Stimulated activated CD8-positive, alpha-beta memory T cell treated with anti-CD3 and anti-CD28 coated beads, Interleukin-2, amount 100 ng/mL, for 1 hour (primary cell): ENCODE data around the gene PNMT.

Source experiments
- DNase-seq, 2 donors: peaks; one replicate each; pipeline ENCODE4 v3.0.0-alpha.2; 2020; ENCODE audit warnings: low read depth in 2 of 2

Gene PNMT

DNA sequence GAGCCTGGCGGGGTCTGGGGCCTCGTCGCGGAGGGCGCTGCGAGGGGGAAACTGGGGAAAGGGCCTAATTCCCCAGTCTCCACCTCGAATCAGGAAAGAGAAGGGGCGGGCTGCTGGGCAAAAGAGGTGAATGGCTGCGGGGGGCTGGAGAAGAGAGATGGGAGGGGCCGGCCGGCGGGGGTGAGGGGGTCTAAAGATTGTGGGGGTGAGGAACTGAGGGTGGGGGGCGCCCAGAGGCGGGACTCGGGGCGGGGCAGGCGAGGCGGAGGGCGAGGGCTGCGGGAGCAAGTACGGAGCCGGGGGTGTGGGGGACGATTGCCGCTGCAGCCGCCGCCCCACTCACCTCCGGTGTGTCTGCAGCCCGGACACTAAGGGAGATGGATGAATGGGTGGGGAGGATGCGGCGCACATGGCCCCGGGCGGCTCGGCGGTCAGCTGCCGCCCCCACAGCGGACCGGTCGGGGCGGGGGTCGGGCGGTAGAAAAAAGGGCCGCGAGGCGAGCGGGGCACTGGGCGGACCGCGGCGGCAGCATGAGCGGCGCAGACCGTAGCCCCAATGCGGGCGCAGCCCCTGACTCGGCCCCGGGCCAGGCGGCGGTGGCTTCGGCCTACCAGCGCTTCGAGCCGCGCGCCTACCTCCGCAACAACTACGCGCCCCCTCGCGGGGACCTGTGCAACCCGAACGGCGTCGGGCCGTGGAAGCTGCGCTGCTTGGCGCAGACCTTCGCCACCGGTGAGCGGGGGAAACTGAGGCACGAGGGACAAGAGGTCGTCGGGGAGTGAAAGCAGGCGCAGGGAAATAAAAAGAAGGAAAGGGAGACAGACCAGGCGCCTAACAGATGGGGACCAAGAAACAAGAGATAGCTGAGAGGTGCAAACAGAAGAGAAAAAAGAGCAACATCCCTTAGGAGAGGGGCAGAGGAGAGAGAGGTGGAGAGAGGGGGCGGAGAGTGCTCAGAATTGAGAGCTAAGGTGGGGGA, at the start of gene PNMT:
Gene PNMT, plus strand, starts transcription at position 509 of the 980 bp plus-strand sequence. Its CDS starts 23 bp downstream, at position 532.
- peak; percentile 20 to 47 for DNase-seq

- DNase-seq: no peak
Observed at GRCh38 chr17:39618956-39619785, 49.1 kb upstream of the PNMT start.

GRCh38 chr17:39619786-39620101, 48.5 kb upstream of the PNMT start:
- no peak for DNase-seq

DNA sequence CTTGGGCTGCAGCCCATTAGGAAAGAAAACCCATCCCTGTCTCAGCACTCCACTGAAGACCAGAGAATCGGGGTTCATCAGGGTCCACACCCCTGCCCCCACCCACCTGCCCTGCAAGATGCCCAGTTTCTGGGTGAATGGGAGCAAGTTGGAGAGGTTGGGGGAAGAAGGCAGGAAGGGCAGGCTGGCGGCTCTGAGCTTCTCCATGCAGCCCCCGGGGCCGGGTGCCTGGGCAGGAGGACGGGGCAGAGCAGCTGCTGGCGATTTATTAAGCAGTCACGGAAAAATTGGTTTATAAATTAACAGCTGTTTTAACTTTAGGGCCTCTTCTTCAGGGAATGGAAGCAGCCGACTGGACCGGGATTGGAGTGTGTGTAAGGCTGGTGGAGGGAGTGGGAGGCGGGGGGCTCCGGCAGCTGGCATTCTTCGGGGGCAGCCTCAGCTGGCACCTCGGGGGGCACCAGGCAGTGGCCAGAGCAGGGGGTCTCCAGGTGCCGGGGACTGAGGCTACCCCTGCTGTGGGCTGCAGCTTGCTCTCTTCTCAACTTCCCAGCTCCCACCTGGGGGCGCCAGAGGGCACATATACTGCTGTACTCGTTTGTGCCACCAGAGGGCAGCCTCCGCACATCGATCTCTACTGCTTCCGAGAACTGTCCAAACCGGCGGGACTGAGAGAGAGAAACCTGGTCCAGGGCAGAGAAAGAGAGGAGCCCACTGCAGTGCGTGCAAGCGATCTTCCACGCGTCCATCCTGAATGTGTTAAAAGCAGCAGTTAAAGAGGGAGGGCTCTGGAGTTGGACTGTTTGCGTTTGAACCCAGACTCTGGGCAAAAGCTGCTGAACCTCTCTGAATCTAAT, 46.5 kb upstream of the PNMT start:
- DNase-seq: peak; percentile 82 to 83

GRCh38 chr17:39622380-39623006, 45.8 kb upstream of the PNMT start:
- no peak for DNase-seq

- peak; percentile 74 for DNase-seq
Observed at GRCh38 chr17:39623356-39623950, 44.8 kb upstream of the PNMT start.

DNA sequence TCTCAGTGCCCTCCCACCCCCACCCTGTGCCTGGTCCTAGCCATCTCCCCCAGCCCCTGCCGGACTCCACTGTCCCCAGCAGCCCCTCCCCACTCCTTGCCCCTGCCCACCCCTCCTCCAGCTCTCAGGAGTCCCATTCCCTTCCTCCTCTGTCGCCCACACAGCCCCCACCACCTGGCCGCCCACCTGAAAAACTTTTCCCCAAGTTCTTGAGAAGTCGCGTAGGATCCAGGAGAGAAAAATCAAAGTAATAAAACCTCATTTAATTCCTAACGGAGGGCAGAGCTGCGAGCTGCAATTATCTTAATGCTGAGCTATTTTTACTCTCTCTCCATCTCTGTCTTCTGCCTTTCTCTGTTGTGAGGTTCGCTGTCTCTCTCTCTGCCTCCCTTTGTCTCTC, 43.9 kb upstream of the PNMT start:
- no peak for DNase-seq

- no peak for DNase-seq
Observed at GRCh38 chr17:39625198-39625785, 43.0 kb upstream of the PNMT start.

- DNase-seq: no peak
Observed at GRCh38 chr17:39626171-39627046, 41.8 kb upstream of the PNMT start, which contains the start of gene PPP1R1B. TSS of gene PPP1R1B (plus strand) at chr17:39626952. CDS start at chr17:39627393, 441 bp downstream.

GRCh38 chr17:39627047-39627711, 41.1 kb upstream of the PNMT start:
- DNase-seq: no peak

DNA sequence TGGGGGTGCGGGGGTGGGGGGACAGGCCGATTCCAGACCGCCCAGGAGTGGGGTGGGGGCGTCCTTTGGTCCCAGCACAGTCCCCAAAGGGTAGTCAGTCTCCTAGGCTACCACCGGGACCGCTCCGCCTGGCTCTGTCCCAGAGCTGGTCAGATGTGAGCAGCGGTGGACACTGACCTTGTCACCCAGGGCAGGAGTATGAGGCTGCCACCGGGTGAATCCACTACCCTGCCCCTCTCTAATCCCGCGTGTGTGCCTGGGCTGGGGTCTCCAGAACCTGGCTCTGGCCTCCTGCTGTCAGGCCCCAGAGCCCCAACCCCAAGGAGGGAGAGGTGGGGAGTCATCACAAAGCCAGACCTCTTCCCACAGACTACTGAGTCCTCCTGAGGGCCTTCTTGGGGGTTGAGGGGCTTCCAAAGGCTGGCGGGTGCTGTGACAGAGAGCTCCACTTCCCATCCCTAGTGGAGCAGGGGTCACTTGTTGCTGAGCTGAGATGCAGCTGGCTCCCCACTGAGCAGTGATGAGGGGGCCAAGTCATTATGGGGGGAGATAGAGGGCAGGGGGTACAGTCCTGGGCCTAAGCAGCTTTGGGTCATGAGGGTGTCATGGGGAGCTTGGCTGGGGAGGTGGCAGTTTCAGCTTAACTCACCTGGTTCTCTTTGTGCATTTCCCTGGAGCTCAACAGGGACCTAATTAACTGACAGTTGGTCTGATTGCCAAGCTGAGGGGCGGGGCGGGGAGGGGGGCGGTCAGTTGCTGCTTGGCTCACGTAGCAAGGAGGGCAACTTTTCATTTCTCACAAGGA, 40.3 kb upstream of the PNMT start:
- no peak for DNase-seq

DNA sequence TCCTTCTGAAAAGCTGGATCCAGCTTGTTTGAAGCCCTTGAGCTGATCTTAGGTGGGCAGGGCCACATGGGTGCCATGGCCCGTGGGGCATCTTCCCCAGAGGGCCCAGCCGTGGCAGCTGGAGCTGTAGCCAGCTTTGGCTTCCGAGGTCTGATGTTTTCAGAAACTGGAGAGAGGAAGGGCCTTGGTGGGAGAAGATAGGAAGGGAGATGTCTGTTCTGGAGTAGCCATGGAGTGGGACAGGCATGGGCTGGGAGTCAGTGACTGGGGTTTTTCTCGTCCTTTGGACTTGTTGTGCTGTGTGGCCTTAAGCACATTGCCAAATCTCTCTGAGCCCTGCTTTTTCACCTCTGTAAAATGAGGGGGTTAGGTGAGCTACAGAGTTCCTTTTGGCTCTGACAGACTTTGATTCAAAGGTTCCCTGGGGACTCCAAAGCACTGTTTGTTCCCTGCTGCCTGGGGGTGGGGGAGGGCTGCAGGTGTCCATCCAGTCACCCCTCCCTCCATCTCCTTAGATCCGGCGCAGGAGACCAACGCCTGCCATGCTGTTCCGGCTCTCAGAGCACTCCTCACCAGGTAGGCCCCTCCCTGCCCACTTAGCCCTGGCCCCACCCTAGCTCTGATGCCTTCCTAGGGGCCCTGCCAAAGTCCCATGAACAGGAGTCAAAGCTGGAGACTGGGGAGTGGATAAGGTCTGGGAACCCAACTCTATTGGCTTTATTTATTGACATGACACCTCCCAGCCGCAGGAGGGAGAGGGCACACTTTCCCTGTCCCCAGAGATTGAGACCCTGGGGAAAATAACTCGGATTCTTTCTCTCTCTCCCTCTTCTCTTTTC, 39.4 kb upstream of the PNMT start:
- no peak for DNase-seq

- DNase-seq: no peak
Observed at GRCh38 chr17:39629494-39629880, 38.8 kb upstream of the PNMT start.

- no peak for DNase-seq
Observed at GRCh38 chr17:39629898-39630297, 38.4 kb upstream of the PNMT start.

DNA sequence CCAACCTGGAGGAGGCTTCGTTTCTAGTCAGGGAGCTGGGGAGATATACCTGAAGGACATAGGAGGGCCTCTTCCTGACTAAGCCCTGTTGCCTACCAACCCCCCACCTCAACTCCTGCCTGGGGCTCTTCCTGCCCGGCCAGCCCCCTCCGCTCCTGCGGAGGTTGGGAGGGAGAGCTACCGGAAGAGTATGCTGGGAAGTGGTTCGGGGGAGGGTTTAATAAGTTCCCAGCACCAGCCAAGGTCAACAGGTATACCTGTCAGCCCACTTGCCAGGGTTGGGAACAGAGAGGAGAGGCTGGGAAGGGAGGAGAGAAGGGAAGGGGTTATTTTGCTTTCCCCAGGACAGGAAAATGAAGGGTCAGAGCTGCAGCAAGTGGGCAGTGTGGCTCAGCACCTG, 36.9 kb upstream of the PNMT start:
- DNase-seq: no peak

- no peak for DNase-seq
Observed at GRCh38 chr17:39632153-39632941, 35.9 kb upstream of the PNMT start.
